Endothelial cell of umbilical vein (primary cell): Measurements from ENCODE around the gene CCDC38. TPM values are rescaled to one million over a fixed set of nuclear protein-coding genes. Genes with fewer than 3 reads are reported as not detected.

ENCODE experiments used
- BruUV-seq: library from RNA; stranded (reverse); fragments of 400-500 nt; replicated peaks from 2 replicates; lab custom pipeline; 2021; lab: Mats Ljungman, UMichigan
- CTCF ChIA-PET: fragments of 300-600, 350-600 bp; sonication (Branson Sonifier 250); formaldehyde crosslinking; loops from one replicate; lab custom pipeline; 2021; ENCODE audit warnings: antibody characterized with exemption, inconsistent platforms; lab: Charles Lee
- POLR2A ChIA-PET: fragments of 300-600, 350-600 bp; sonication (Branson Sonifier 250); formaldehyde crosslinking; loops from one replicate; lab custom pipeline; 2021; ENCODE audit warnings: antibody characterized with exemption, inconsistent platforms; lab: Charles Lee
- DNase-seq: peaks from one replicate; pipeline ENCODE4 v3.0.0-alpha.2; 2011; ENCODE audit warnings: low read depth, low spot score
- FAIRE-seq: peaks from 2 replicates; lab custom pipeline; 2011; peaks lifted over from hg19 to GRCh38; lab: Jason Lieb, UNC
- H2AFZ ChIP-seq: 2 replicates; pipeline ENCODE4 v1.6.0; 2012; ENCODE audit warnings: low read depth, low read length, control low read depth, inconsistent platforms
- H3K27ac ChIP-seq: 2 replicates; pipeline ENCODE4 v1.5.1; 2011; ENCODE audit warnings: low read depth, mild to moderate bottlenecking, control low read depth, low read length, moderate library complexity; ENCODE audit not compliant: insufficient read depth
- H3K27me3 ChIP-seq, 2 experiments: 2 replicates each; pipeline versions ENCODE4 v1.6.0 to v1.6.1; 2011; ENCODE audit warnings: low read length in 2 of 2, mixed read lengths in 1 of 2; ENCODE audit not compliant: control insufficient read depth in 2 of 2, insufficient read depth in 2 of 2
- H3K36me3 ChIP-seq, 2 experiments: 2 replicates in 1 of 2; 3 replicates in 1 of 2; pipeline ENCODE4 v1.5.1; 2011; ENCODE audit warnings: low read length in 2 of 2, mild to moderate bottlenecking in 1 of 2, moderate library complexity in 1 of 2; ENCODE audit not compliant: control insufficient read depth in 2 of 2, insufficient read depth in 2 of 2; ENCODE audit errors: extremely low read depth in 1 of 2
- H3K4me1 ChIP-seq: 3 replicates; pipeline ENCODE4 v1.5.1; 2011; ENCODE audit warnings: mild to moderate bottlenecking, low read length; ENCODE audit not compliant: control insufficient read depth, insufficient read depth; ENCODE audit errors: extremely low read depth
- H3K4me2 ChIP-seq: 2 replicates; pipeline ENCODE4 v1.6.1; 2011; ENCODE audit warnings: low read length, control low read depth, mixed read lengths; ENCODE audit not compliant: insufficient read depth
- H3K4me3 ChIP-seq, 3 experiments: fragments of 200-600 bp in 1 of 3; sonication (generic), shearing (Covaris generic) in 1 of 3; replicated peaks in 1 of 3; 2 replicates each; pipeline ENCODE4 v1.5.1; 2011 to 2016; ENCODE audit warnings: control low read depth in 3 of 3, low read length in 3 of 3, mild to moderate bottlenecking in 2 of 3, inconsistent platforms in 1 of 3, low read depth in 1 of 3, moderate library complexity in 1 of 3; ENCODE audit not compliant: insufficient read depth in 1 of 3
- H3K79me2 ChIP-seq: 2 replicates; pipeline ENCODE4 v1.6.0; 2012; ENCODE audit warnings: low read length, inconsistent platforms; ENCODE audit not compliant: control insufficient read depth, insufficient read depth
- H3K9ac ChIP-seq: replicated peaks from 2 replicates; pipeline ENCODE3; 2011; ENCODE audit warnings: low read length, control low read depth; ENCODE audit not compliant: insufficient read depth; ENCODE audit errors: extremely low read depth
- H3K9me1 ChIP-seq: replicated peaks from 3 replicates; pipeline ENCODE4 v1.6.0; 2011; ENCODE audit warnings: mild to moderate bottlenecking, low read length; ENCODE audit not compliant: control insufficient read depth, insufficient read depth; ENCODE audit errors: extremely low read depth
- H3K9me3 ChIP-seq: replicated peaks from 2 replicates; pipeline ENCODE4 v1.5.1; 2012; ENCODE audit warnings: low read length, inconsistent platforms; ENCODE audit not compliant: control insufficient read depth, insufficient read depth
- H4K20me1 ChIP-seq: replicated peaks from 2 replicates; pipeline ENCODE3; 2011; ENCODE audit warnings: mild to moderate bottlenecking, low read length; ENCODE audit not compliant: control insufficient read depth, insufficient read depth; ENCODE audit errors: extremely low read depth
- CTCF ChIP-seq, 2 donors: IDR thresholded peaks; 1 replicate in 1 of 2; 2 replicates in 1 of 2; pipeline ENCODE4 v1.5.1; 2011; ENCODE audit warnings: low read length in 2 of 2, mild to moderate bottlenecking in 2 of 2, moderate library complexity in 2 of 2, control low read depth in 1 of 2, inconsistent platforms in 1 of 2, low read depth in 1 of 2; ENCODE audit not compliant: insufficient read depth in 1 of 2; ENCODE audit errors: extremely low read depth in 1 of 2
- EZH2 ChIP-seq: IDR thresholded peaks from 2 replicates; pipeline ENCODE4 v1.6.1; 2012; ENCODE audit warnings: borderline replicate concordance, low read depth, mild to moderate bottlenecking, moderate library complexity, low read length, inconsistent platforms; ENCODE audit not compliant: severe bottlenecking
- FOS ChIP-seq: IDR thresholded peaks from 2 replicates; pipeline ENCODE4 v1.6.1; 2011; ENCODE audit warnings: mild to moderate bottlenecking, low read length, moderate library complexity, borderline replicate concordance; ENCODE audit not compliant: insufficient read depth
- GATA2 ChIP-seq: IDR thresholded peaks from 2 replicates; pipeline ENCODE4 v1.7.0; 2011; ENCODE audit warnings: low read depth, mild to moderate bottlenecking, moderate library complexity, mixed read lengths, low read length; ENCODE audit not compliant: insufficient read length, insufficient read depth
- JUN ChIP-seq: IDR thresholded peaks from 2 replicates; pipeline ENCODE4 v1.6.1; 2011; ENCODE audit warnings: borderline replicate concordance, low read depth; ENCODE audit not compliant: insufficient read length, insufficient read depth
- MAX ChIP-seq: IDR thresholded peaks from 2 replicates; pipeline ENCODE4 v1.6.1; 2011; ENCODE audit not compliant: insufficient read depth, insufficient read length
- MYC ChIP-seq: IDR thresholded peaks from one replicate; pipeline ENCODE4 v1.6.1; 2011; ENCODE audit warnings: mild to moderate bottlenecking, low read depth, low read length
- POLR2A ChIP-seq: IDR thresholded peaks from 2 replicates; pipeline ENCODE4 v1.6.1; 2012; ENCODE audit warnings: low read depth, mild to moderate bottlenecking, control low read depth, low read length
- POLR2AphosphoS5 ChIP-seq: IDR thresholded peaks from 2 replicates; pipeline ENCODE4 v1.6.1; 2012; ENCODE audit warnings: low read depth, mild to moderate bottlenecking, control low read depth, low read length, moderate library complexity; ENCODE audit not compliant: insufficient read depth
- dilution Hi-C: fragments of 300-500 bp; cut with MboI; formaldehyde crosslinking; loops from one replicate; pipeline ENCODE4 v1.15.0; 2019; ENCODE audit warnings: low sequenced_read_pairs; ENCODE audit not compliant: extremely low pct_ligation_motif_present
- intact Hi-C: fragments of 100-400 bp; cut with micrococcal nuclease; formaldehyde crosslinking; loops from one replicate; pipeline ENCODE4 v1.10.0; 2022
- polyA plus RNA-seq, 4 experiments: library from polyadenylated mRNA; depleted of rRNA in 3 of 4; stranded (reverse) in 3 of 4; unstranded in 1 of 4; fragments of >200 nt; gene quantifications; 2 replicates each; pipeline versions ENCODE4 v1.2.1 to v1.2.3, GENCODE V29; 2011 to 2012; ENCODE audit warnings: missing spikeins in 1 of 4
- total RNA-seq: library from RNA; stranded (reverse); gene quantifications from 2 replicates; pipeline ENCODE4 v1.2.3, GENCODE V29; 2021

CCDC38 gene
- total and polyA plus RNA-seq, 2 donors (not counting 3 experiments of a cell fraction or from before 2014, with no cell fraction given): not detected

GRCh38 chr12:95858451-95859343 is 83.7 kb downstream of the CCDC38 start, which contains the start of gene SNRPF:
Gene SNRPF, plus strand, starts transcription at chr12:95858952. Its CDS starts 122 bp downstream, at chr12:95859074.
- dilution Hi-C loops (no loop called here), intact Hi-C loops (no loop called here)
- H3K4me2 ChIP-seq: peak within 1 kb of the TSS; percentile 93
- BruUV-seq: TSS peak; percentile 25
- FAIRE-seq (peak; percentile 96), DNase-seq (peak; percentile 98)
- H3K79me2 ChIP-seq: peaks cover 46% of the 10 kb centered on the region
- H3K9ac ChIP-seq: peak within 1 kb of the TSS; percentile 87
- peak within 1 kb of the TSS; percentile 84 for H2AFZ ChIP-seq
- H3K27me3 ChIP-seq: peaks cover 0 to 4% of the 10 kb centered on the region in 2 experiments
- H3K9me3 ChIP-seq: no peaks in the 10 kb centered on the region
- no peaks in the 10 kb centered on the region for H4K20me1 ChIP-seq
- H3K9me1 ChIP-seq: no peaks in the 10 kb centered on the region
- H3K4me1 ChIP-seq: peaks cover 16% of the 10 kb centered on the region
- H3K4me3 ChIP-seq: peak within 1 kb of the TSS; percentile 61 to 95 (median 66)
- CTCF ChIA-PET: interaction anchor here (0.6 kb wide), 1 partner anchor 277 kb away, joined by 3 read pairs; no protein-coding TSS in a partner anchor
- peaks cover 0 to 6% of the 10 kb centered on the region in 2 experiments for H3K36me3 ChIP-seq
- POLR2A ChIA-PET: no interaction called here
- peak within 1 kb of the TSS; percentile 43 for H3K27ac ChIP-seq
- no peak for TF ChIP-seq EZH2
- peak; percentile 69 for TF ChIP-seq MAX
- TF ChIP-seq POLR2A: peak; percentile 49
- no peak for TF ChIP-seq JUN
- TF ChIP-seq POLR2AphosphoS5: peak; percentile 76
- no peak for TF ChIP-seq GATA2
- TF ChIP-seq FOS: no peak
- TF ChIP-seq MYC: no peak
- TF ChIP-seq CTCF (IDR thresholded peaks at IDR 0.05; ENCODE audit: extremely low read depth in 1 of 2, insufficient read depth in 1 of 2, low read depth in 1 of 2, low read length in 2 of 2): peak in 1 of 2 donors; percentile 14
